Neural cell (in vitro differentiated cells): ENCODE measurements around the gene BABAM2.

ENCODE experiments used
- EP300 ChIP-seq: fragments of 450-650 bp; conservative IDR thresholded peaks from 2 replicates; pipeline ENCODE4 v1.6.1; 2014; ENCODE audit warnings: antibody characterized with exemption, mild to moderate bottlenecking, moderate library complexity; ENCODE audit not compliant: poor library complexity, severe bottlenecking
- EZH2 ChIP-seq: fragments of 200-600, 300-800 bp; shearing (Covaris generic), sonication (generic); IDR thresholded peaks from 2 replicates; pipeline ENCODE4 v1.6.1; 2014; ENCODE audit warnings: antibody characterized with exemption, low read length, borderline replicate concordance, mild to moderate bottlenecking; ENCODE audit not compliant: insufficient read depth, poor library complexity, severe bottlenecking
- MXI1 ChIP-seq: fragments of 450-650 bp; conservative IDR thresholded peaks from 2 replicates; pipeline ENCODE4 v1.6.1; 2014; ENCODE audit warnings: antibody characterized with exemption, mild to moderate bottlenecking; ENCODE audit not compliant: poor library complexity, severe bottlenecking
- POLR2AphosphoS5 ChIP-seq: IDR thresholded peaks from 2 replicates; pipeline ENCODE4 v1.6.1; 2012
- RAD21 ChIP-seq: fragments of 450-650 bp; conservative IDR thresholded peaks from 2 replicates; pipeline ENCODE4 v1.6.1; 2014; ENCODE audit warnings: antibody characterized with exemption, mild to moderate bottlenecking, moderate library complexity
- SMC3 ChIP-seq: fragments of 450-650 bp; conservative IDR thresholded peaks from 2 replicates; pipeline ENCODE4 v1.6.1; 2014; ENCODE audit warnings: antibody characterized with exemption, mild to moderate bottlenecking, moderate library complexity; ENCODE audit not compliant: poor library complexity
- TAF1 ChIP-seq: IDR thresholded peaks from 2 replicates; pipeline ENCODE4 v1.6.1; 2012; ENCODE audit warnings: low read depth
- TF ChIP-seq, protein P1 (sequence below): fragments of 450-650 bp; IDR thresholded peaks from 2 replicates; pipeline ENCODE4 v1.5.1; 2014; ENCODE audit warnings: antibody characterized with exemption, mild to moderate bottlenecking, moderate library complexity; ENCODE audit not compliant: poor library complexity, severe bottlenecking
- TF ChIP-seq, protein P2 (sequence below): IDR thresholded peaks from 2 replicates; pipeline ENCODE4 v1.6.1; 2012; ENCODE audit warnings: borderline replicate concordance

DNA sequence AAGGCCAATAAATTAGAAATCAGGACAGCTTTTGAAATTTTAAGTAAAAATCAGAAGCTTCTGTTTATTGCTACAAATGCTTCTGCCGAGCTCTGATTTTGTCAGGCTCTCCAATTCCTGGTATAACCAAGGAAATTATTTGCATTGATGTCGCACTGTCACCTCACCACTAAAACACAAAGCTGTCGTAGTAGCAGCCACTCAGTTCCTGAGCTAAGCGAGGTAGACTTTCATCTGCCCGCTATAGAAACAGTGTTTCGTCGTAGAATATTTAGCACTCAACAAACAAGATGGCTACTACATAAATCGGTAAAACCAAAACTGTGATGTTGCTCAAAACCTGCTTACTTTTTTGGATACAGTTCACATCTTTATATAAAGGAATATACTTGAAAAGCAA is 360.8 kb downstream of the BABAM2 start:
- TF ChIP-seq, protein P1, sequence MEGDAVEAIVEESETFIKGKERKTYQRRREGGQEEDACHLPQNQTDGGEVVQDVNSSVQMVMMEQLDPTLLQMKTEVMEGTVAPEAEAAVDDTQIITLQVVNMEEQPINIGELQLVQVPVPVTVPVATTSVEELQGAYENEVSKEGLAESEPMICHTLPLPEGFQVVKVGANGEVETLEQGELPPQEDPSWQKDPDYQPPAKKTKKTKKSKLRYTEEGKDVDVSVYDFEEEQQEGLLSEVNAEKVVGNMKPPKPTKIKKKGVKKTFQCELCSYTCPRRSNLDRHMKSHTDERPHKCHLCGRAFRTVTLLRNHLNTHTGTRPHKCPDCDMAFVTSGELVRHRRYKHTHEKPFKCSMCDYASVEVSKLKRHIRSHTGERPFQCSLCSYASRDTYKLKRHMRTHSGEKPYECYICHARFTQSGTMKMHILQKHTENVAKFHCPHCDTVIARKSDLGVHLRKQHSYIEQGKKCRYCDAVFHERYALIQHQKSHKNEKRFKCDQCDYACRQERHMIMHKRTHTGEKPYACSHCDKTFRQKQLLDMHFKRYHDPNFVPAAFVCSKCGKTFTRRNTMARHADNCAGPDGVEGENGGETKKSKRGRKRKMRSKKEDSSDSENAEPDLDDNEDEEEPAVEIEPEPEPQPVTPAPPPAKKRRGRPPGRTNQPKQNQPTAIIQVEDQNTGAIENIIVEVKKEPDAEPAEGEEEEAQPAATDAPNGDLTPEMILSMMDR: no peak
- TF ChIP-seq, protein P2, sequence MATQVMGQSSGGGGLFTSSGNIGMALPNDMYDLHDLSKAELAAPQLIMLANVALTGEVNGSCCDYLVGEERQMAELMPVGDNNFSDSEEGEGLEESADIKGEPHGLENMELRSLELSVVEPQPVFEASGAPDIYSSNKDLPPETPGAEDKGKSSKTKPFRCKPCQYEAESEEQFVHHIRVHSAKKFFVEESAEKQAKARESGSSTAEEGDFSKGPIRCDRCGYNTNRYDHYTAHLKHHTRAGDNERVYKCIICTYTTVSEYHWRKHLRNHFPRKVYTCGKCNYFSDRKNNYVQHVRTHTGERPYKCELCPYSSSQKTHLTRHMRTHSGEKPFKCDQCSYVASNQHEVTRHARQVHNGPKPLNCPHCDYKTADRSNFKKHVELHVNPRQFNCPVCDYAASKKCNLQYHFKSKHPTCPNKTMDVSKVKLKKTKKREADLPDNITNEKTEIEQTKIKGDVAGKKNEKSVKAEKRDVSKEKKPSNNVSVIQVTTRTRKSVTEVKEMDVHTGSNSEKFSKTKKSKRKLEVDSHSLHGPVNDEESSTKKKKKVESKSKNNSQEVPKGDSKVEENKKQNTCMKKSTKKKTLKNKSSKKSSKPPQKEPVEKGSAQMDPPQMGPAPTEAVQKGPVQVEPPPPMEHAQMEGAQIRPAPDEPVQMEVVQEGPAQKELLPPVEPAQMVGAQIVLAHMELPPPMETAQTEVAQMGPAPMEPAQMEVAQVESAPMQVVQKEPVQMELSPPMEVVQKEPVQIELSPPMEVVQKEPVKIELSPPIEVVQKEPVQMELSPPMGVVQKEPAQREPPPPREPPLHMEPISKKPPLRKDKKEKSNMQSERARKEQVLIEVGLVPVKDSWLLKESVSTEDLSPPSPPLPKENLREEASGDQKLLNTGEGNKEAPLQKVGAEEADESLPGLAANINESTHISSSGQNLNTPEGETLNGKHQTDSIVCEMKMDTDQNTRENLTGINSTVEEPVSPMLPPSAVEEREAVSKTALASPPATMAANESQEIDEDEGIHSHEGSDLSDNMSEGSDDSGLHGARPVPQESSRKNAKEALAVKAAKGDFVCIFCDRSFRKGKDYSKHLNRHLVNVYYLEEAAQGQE: no peak
- TF ChIP-seq POLR2AphosphoS5: no peak
- no peak for TF ChIP-seq RAD21
- no peak for TF ChIP-seq EZH2
- no peak for TF ChIP-seq EP300
- TF ChIP-seq MXI1: no peak
- TF ChIP-seq TAF1: no peak
- TF ChIP-seq SMC3: no peak
